ENCODE data around the gene MED1.

The MED1 gene

GRCh38 chr17:39406951-39407350, 44.1 kb downstream of the MED1 start:
- TF ChIP-seq, protein P1, sequence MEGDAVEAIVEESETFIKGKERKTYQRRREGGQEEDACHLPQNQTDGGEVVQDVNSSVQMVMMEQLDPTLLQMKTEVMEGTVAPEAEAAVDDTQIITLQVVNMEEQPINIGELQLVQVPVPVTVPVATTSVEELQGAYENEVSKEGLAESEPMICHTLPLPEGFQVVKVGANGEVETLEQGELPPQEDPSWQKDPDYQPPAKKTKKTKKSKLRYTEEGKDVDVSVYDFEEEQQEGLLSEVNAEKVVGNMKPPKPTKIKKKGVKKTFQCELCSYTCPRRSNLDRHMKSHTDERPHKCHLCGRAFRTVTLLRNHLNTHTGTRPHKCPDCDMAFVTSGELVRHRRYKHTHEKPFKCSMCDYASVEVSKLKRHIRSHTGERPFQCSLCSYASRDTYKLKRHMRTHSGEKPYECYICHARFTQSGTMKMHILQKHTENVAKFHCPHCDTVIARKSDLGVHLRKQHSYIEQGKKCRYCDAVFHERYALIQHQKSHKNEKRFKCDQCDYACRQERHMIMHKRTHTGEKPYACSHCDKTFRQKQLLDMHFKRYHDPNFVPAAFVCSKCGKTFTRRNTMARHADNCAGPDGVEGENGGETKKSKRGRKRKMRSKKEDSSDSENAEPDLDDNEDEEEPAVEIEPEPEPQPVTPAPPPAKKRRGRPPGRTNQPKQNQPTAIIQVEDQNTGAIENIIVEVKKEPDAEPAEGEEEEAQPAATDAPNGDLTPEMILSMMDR (IDR thresholded peaks at IDR 0.05): no peak
- H3K4me1 ChIP-seq (ENCODE audit: control insufficient read depth in 1 of 2, insufficient read depth in 1 of 2, low read depth in 1 of 2, low read length in 1 of 2): no peaks in the 10 kb centered on the region
- no peak overlapping the region for H3K4me3 ChIP-seq (ENCODE audit: low read depth in 1 of 2, low read length in 1 of 2)
- H3K27me3 ChIP-seq: no peaks in the 10 kb centered on the region
- H3K36me3 ChIP-seq: peaks cover 41% of the 10 kb centered on the region
- no peak overlapping the region for H3K27ac ChIP-seq
- H3K9me3 ChIP-seq: no peaks in the 10 kb centered on the region

DNA sequence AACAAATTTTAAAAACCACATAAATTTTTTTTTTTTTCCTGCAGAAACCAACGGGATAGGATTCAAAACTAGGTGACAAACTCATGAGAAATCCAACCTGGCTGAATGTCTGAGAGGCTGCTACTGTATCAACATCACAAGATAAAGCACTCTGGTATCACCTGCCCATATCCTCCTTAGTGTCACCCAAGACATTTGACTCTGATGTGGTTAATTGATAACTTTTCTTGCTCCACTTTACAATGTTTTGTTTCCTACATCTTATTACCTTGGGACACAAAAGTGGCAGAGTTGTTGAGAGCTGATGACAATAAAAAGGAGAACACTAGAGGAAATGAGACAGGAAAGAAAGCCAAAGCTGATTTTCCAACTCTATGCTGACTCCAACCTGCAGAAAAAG, 45.6 kb downstream of the MED1 start:
- Histone ChIP-seq H3K27ac (no peak overlapping the region), H3K36me3 (peaks cover 29% of the 10 kb centered on the region), H3K4me1 (ENCODE audit: control insufficient read depth in 1 of 2, insufficient read depth in 1 of 2, low read depth in 1 of 2, low read length in 1 of 2) (peaks cover 3 to 4% of the 10 kb centered on the region in 2 experiments)

DNA sequence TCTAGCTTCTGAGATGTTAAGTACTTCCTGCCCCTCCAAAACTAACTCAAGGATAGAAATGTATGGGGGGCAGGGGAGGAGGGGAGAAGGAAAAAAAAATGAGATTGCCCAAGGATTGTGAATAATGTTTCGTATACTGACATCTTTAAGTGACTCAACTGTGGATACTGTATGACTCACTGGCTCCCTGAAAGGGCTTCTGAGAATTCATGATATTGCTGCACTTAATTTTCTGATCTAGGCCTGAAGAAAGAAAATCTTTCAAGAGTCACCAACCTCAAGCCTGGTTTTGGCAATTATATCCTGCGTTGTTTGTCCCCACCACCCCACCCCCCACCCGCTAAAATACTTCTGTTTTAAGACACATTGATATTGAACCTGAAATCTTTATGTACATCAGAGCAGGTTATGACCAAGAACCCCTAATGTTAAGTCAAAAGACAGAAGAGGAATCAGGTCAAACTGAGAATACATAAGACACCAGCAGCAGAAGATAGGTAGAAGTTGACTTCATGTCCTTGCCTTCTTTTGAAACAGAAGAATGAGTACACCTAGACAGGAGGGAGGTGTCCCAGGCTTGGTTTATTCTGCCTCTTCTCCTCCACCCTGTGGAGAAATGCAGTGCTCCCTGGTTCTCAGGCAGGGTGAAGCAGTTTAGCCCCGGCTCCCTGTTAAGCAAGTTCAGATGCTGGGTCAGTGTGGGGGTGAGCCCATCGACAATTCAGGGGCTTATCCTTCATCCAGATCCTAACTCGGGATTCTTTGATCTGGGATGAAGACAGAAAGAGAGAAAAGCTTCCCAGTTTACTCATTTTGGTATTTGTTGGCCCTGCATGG, 46.3 kb downstream of the MED1 start:
- Histone ChIP-seq H3K27ac (no peak overlapping the region), H3K9me3 (no peaks in the 10 kb centered on the region), H3K4me3 (ENCODE audit: low read depth in 1 of 2, low read length in 1 of 2) (no peak overlapping the region), H3K36me3 (peaks cover 22% of the 10 kb centered on the region), H3K4me1 (ENCODE audit: control insufficient read depth in 1 of 2, insufficient read depth in 1 of 2, low read depth in 1 of 2, low read length in 1 of 2) (peaks cover 9 to 11% of the 10 kb centered on the region in 2 experiments), H3K27me3 (no peaks in the 10 kb centered on the region)
- TF ChIP-seq, protein P1 (IDR thresholded peaks at IDR 0.05): no peak

More for the DNA sequence above, 45.6 kb downstream of the MED1 start:
- Histone ChIP-seq H3K9me3 (no peaks in the 10 kb centered on the region), H3K4me3 (ENCODE audit: low read depth in 1 of 2, low read length in 1 of 2) (no peak overlapping the region), H3K27me3 (no peaks in the 10 kb centered on the region)
- TF ChIP-seq, protein P1 (IDR thresholded peaks at IDR 0.05): no peak

GRCh38 chr17:39402890-39403605, 48.0 kb downstream of the MED1 start:
- Histone ChIP-seq H3K4me1 (ENCODE audit: control insufficient read depth in 1 of 2, insufficient read depth in 1 of 2, low read depth in 1 of 2, low read length in 1 of 2) (peaks cover 16 to 18% of the 10 kb centered on the region in 2 experiments), H3K27me3 (no peaks in the 10 kb centered on the region), H3K36me3 (peaks cover 5% of the 10 kb centered on the region), H3K4me3 (ENCODE audit: low read depth in 1 of 2, low read length in 1 of 2) (peak overlapping the region in 1 of 2 experiments; percentile 96), H3K9me3 (no peaks in the 10 kb centered on the region), H3K27ac (peak overlapping the region; percentile 86)
- TF ChIP-seq, protein P1 (IDR thresholded peaks at IDR 0.05): no peak

GRCh38 chr17:39402244-39402889, 48.7 kb downstream of the MED1 start:
- peaks cover 16 to 18% of the 10 kb centered on the region in 2 experiments for H3K4me1 ChIP-seq (ENCODE audit: control insufficient read depth in 1 of 2, insufficient read depth in 1 of 2, low read depth in 1 of 2, low read length in 1 of 2)
- peak overlapping the region; percentile 86 for H3K27ac ChIP-seq
- no peaks in the 10 kb centered on the region for H3K9me3 ChIP-seq
- no peaks in the 10 kb centered on the region for H3K27me3 ChIP-seq
- H3K36me3 ChIP-seq: no peaks in the 10 kb centered on the region
- TF ChIP-seq, protein P1 (IDR thresholded peaks at IDR 0.05): peak; percentile 21
- peak overlapping the region; percentile 96 for H3K4me3 ChIP-seq (ENCODE audit: low read depth in 1 of 2, low read length in 1 of 2)

All from neutrophil (primary cell).